Stomach smooth muscle (tissue), 2 donors: ENCODE data around the gene CPN2.

ENCODE experiments used
- H3K27ac ChIP-seq: one replicate; pipeline ENCODE4 v1.7.0; 2013; ENCODE audit warnings: mild to moderate bottlenecking, low read length, inconsistent platforms
- H3K27me3 ChIP-seq, 2 donors: one replicate each; pipeline ENCODE4 v1.7.0; 2013; ENCODE audit warnings: low read length in 2 of 2; ENCODE audit not compliant: insufficient read depth in 2 of 2, control insufficient read depth in 1 of 2
- H3K36me3 ChIP-seq, 2 donors: one replicate each; pipeline ENCODE4 v1.7.0; 2013; ENCODE audit warnings: low read length in 2 of 2; ENCODE audit not compliant: control insufficient read depth in 2 of 2, insufficient read depth in 2 of 2
- H3K4me1 ChIP-seq: one replicate; pipeline ENCODE4 v1.7.0; 2013; ENCODE audit warnings: low read length; ENCODE audit not compliant: control insufficient read depth, insufficient read depth
- H3K4me3 ChIP-seq, 2 donors: one replicate each; pipeline ENCODE4 v1.7.0; 2013; ENCODE audit warnings: low read length in 2 of 2
- H3K9ac ChIP-seq, 2 donors: one replicate each; pipeline ENCODE4 v1.7.0; 2013; ENCODE audit warnings: low read length in 2 of 2, mild to moderate bottlenecking in 1 of 2
- H3K9me3 ChIP-seq, 2 donors: one replicate each; pipeline ENCODE4 v1.7.0; 2013; ENCODE audit warnings: low read length in 2 of 2; ENCODE audit not compliant: control insufficient read depth in 2 of 2
- donor health status: healthy.
- donor health status: Pancreatic carcinoma.

CPN2 gene

GRCh38 chr3:194354315-194354714, 3.2 kb upstream of the CPN2 start:
- Histone ChIP-seq H3K4me1 (no peaks in the 10 kb centered on the region), H3K27me3 (no peaks in the 10 kb centered on the region), H3K36me3 (no peaks in the 10 kb centered on the region), H3K9me3 (no peaks in the 10 kb centered on the region), H3K4me3 (no peak overlapping the region), H3K9ac (no peak overlapping the region), H3K27ac (no peak overlapping the region)

- H3K9me3 ChIP-seq = no peaks in the 10 kb centered on the region
- no peak overlapping the region for H3K9ac ChIP-seq
- H3K27me3 ChIP-seq = no peaks in the 10 kb centered on the region
- no peak overlapping the region for H3K27ac ChIP-seq
- no peak overlapping the region for H3K4me3 ChIP-seq
- H3K36me3 ChIP-seq = no peaks in the 10 kb centered on the region
- H3K4me1 ChIP-seq = no peaks in the 10 kb centered on the region
Observed at GRCh38 chr3:194352667-194353246, 1.6 kb upstream of the CPN2 start.

- H3K9ac ChIP-seq = no peak overlapping the region
- no peaks in the 10 kb centered on the region for H3K36me3 ChIP-seq
- H3K4me1 ChIP-seq = no peaks in the 10 kb centered on the region
- H3K27ac ChIP-seq = no peak overlapping the region
- H3K4me3 ChIP-seq = no peak overlapping the region
- no peaks in the 10 kb centered on the region for H3K27me3 ChIP-seq
- H3K9me3 ChIP-seq = no peaks in the 10 kb centered on the region
Observed at GRCh38 chr3:194351952-194352536, 916 bp upstream of the CPN2 start.

GRCh38 chr3:194350726-194351071, 429 bp downstream of the CPN2 start:
- H3K36me3 ChIP-seq = no peaks in the 10 kb centered on the region

GRCh38 chr3:194348354-194348753, 2.8 kb downstream of the CPN2 start:
- Histone ChIP-seq H3K9me3 (no peaks in the 10 kb centered on the region), H3K9ac (no peak overlapping the region), H3K27me3 (no peaks in the 10 kb centered on the region), H3K4me1 (no peaks in the 10 kb centered on the region), H3K27ac (no peak overlapping the region), H3K36me3 (no peaks in the 10 kb centered on the region), H3K4me3 (no peak overlapping the region)

More at GRCh38 chr3:194350726-194351071, 429 bp downstream of the CPN2 start:
- no peaks in the 10 kb centered on the region for H3K9me3 ChIP-seq
- H3K4me1 ChIP-seq = no peaks in the 10 kb centered on the region
- no peak overlapping the region for H3K9ac ChIP-seq
- H3K27ac ChIP-seq = no peak overlapping the region
- H3K4me3 ChIP-seq = no peak overlapping the region
- no peaks in the 10 kb centered on the region for H3K27me3 ChIP-seq

DNA sequence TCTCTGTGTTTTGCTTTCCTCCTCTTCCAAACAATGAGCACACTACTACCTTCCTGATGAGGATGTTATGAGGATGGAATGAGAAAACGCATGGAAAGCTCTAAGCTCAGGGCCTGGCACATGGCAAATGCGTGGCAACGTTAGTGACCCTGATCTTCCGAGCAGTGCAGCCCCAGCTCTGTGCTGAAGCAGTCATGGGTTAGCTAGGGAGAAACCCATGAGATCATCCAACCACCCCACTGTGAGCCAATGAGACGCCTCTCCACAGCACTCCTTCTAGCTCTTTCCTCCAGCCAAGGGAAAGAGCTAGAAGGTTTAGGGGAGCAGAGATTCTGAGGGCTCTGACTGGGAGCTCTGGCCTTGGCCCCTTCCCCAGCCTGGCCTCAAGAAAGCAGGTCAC, 4.5 kb downstream of the CPN2 start:
- H3K27ac ChIP-seq = no peak overlapping the region
- H3K9me3 ChIP-seq = no peaks in the 10 kb centered on the region
- no peaks in the 10 kb centered on the region for H3K4me1 ChIP-seq
- H3K9ac ChIP-seq = no peak overlapping the region
- H3K36me3 ChIP-seq = no peaks in the 10 kb centered on the region
- no peaks in the 10 kb centered on the region for H3K27me3 ChIP-seq
- H3K4me3 ChIP-seq = no peak overlapping the region

- H3K4me3 ChIP-seq = no peak overlapping the region
- no peaks in the 10 kb centered on the region for H3K4me1 ChIP-seq
- no peak overlapping the region for H3K27ac ChIP-seq
- no peaks in the 10 kb centered on the region for H3K9me3 ChIP-seq
- no peak overlapping the region for H3K9ac ChIP-seq
- no peaks in the 10 kb centered on the region for H3K27me3 ChIP-seq
- no peaks in the 10 kb centered on the region for H3K36me3 ChIP-seq
Observed at GRCh38 chr3:194346035-194346434, 5.1 kb downstream of the CPN2 start.

DNA sequence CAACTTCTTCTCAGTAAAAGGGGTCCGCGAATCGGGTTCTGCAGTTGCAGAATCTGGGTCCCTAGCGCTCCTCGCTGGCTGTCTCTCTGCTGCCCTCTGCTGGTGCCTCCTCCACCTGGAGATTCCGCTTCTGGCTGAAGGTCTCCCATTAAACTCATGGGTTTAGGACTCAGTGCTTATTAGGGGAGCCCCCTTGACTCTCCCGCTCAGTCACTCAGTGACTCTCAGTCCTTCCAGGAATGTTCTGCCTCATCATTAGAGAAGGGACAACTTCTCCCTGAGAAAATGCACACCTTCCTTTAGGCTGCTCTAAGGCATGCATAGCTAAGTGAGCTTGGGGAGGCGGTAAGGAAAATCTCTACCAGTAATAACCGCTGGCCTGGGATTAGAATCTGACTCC, 7.1 kb downstream of the CPN2 start:
- Histone ChIP-seq H3K27me3 (no peaks in the 10 kb centered on the region), H3K9ac (no peak overlapping the region), H3K36me3 (no peaks in the 10 kb centered on the region), H3K4me3 (no peak overlapping the region), H3K4me1 (no peaks in the 10 kb centered on the region), H3K9me3 (no peaks in the 10 kb centered on the region), H3K27ac (no peak overlapping the region)

GRCh38 chr3:194343561-194343893, 7.6 kb downstream of the CPN2 start:
- H3K27me3 ChIP-seq = no peaks in the 10 kb centered on the region
- no peaks in the 10 kb centered on the region for H3K4me1 ChIP-seq
- no peaks in the 10 kb centered on the region for H3K36me3 ChIP-seq
- no peak overlapping the region for H3K4me3 ChIP-seq
- H3K9ac ChIP-seq = no peak overlapping the region
- H3K9me3 ChIP-seq = no peaks in the 10 kb centered on the region
- H3K27ac ChIP-seq = no peak overlapping the region

- Histone ChIP-seq H3K9me3 (no peaks in the 10 kb centered on the region), H3K27ac (no peak overlapping the region), H3K9ac (no peak overlapping the region), H3K4me3 (no peak overlapping the region), H3K36me3 (no peaks in the 10 kb centered on the region), H3K4me1 (no peaks in the 10 kb centered on the region), H3K27me3 (no peaks in the 10 kb centered on the region)
Observed at GRCh38 chr3:194342861-194343560, 8.1 kb downstream of the CPN2 start.

DNA sequence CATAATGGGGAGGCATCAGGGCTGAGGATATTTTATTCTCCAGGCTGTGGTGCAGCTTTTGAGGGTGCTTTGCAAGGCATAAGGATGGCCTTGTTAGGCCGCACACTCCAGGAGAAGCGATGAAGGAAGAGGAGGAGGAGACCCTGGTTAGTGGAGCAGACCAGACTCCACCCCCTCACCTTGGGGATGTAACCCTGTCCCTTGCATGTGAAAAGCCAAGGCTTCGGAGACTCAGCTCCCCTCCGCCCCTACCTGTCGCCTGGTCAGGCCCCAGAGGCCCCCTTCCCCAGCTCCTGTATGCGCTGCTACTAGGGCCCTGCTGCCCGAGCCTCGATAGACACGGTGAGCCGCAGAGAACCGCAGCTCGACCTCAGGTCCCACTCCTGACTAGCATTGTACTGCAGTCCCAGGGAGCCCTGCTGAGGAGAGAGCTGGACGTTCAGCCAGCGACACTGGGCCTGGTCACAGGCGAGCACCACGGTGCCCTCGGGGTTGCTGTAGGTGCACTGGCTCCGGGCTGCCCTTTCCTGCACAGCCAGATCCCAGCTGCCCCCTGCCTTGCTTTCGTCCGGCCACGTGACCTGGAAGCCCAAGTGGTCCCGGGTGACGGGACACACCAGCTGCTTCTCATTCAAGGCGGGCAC, 10.2 kb downstream of the CPN2 start:
- Histone ChIP-seq H3K27ac (no peak overlapping the region), H3K9me3 (no peaks in the 10 kb centered on the region), H3K4me3 (no peak overlapping the region), H3K27me3 (no peaks in the 10 kb centered on the region), H3K4me1 (no peaks in the 10 kb centered on the region), H3K9ac (no peak overlapping the region), H3K36me3 (no peaks in the 10 kb centered on the region)
